Left lobe of liver (tissue), 2 donors: Measurements from ENCODE around the gene MAML3. TPM values are rescaled to one million over a fixed set of nuclear protein-coding genes. Genes with fewer than 3 reads are reported as not detected.

Experiments used
- ATAC-seq: fragments of 200-7000 bp; cut with Tn5 transposase; one replicate; pipeline ENCODE4 v1.9.1; 2020; ENCODE audit warnings: mild to moderate bottlenecking, moderate library complexity
- DNase-seq: peaks from one replicate; pipeline ENCODE4 v3.0.0-alpha.2; 2020; ENCODE audit warnings: low spot score
- total RNA-seq: library from RNA; stranded (reverse); gene quantifications from one replicate; pipeline ENCODE4 v1.2.1, GENCODE V29; 2021
- donor health status: DM: no; HTN: no; CAD: no; lungs with moderate emphysema.
- donor health status: DM: no; HTN: yes; CAD: no.

Gene MAML3
- total RNA-seq, 1 donor from 2014 or later = 8.4 TPM

GRCh38 chr4:139682741-139683151, 471.2 kb downstream of the MAML3 start:
- ATAC-seq (peak; percentile 37), DNase-seq (no peak)

DNA sequence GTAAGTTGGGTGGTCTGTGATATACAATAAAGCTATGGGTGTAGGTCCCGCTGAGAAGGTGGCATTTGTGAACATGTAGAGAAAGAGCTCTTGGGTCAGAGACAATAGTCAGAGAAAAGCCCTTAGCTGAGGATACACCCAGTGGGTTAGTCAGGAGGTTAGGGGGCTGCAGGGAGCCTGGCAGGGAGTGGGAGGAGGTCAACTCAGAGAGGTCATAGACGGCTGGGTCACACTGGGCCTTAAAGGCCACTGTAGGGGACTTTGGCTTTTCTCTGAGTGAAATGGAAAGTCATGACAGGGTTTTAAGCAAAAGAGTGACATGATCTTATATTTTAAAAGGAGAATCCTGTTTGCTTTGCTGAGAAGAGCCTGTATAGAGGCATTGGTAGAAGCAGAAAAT, 471.7 kb downstream of the MAML3 start:
- ATAC-seq (peak; percentile 11), DNase-seq (no peak)

GRCh38 chr4:139676913-139677585, 476.9 kb downstream of the MAML3 start:
- ATAC-seq = peak; percentile 63
- no peak for DNase-seq

DNA sequence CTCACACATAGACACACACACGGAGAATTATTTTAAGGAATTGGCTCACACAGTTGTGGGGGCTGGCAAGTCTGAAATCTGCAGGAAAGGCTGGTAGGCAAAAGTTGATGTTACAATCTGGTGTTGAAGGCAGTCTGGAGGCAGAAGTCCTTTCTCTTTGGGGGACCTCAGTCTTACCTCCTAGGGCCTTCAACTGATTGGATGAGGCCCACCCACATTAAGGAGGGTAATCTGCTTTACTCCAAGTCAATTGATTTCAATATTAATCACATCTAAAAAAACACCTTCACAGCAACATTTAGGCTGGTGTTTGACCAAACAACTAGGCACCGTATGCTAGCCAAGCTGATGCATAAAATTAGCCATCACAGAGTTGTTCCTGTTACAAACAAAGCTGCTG, 477.6 kb downstream of the MAML3 start:
- no peak for DNase-seq
- no peak for ATAC-seq

GRCh38 chr4:139675651-139676050, 478.3 kb downstream of the MAML3 start:
- ATAC-seq (no peak), DNase-seq (no peak)

DNA sequence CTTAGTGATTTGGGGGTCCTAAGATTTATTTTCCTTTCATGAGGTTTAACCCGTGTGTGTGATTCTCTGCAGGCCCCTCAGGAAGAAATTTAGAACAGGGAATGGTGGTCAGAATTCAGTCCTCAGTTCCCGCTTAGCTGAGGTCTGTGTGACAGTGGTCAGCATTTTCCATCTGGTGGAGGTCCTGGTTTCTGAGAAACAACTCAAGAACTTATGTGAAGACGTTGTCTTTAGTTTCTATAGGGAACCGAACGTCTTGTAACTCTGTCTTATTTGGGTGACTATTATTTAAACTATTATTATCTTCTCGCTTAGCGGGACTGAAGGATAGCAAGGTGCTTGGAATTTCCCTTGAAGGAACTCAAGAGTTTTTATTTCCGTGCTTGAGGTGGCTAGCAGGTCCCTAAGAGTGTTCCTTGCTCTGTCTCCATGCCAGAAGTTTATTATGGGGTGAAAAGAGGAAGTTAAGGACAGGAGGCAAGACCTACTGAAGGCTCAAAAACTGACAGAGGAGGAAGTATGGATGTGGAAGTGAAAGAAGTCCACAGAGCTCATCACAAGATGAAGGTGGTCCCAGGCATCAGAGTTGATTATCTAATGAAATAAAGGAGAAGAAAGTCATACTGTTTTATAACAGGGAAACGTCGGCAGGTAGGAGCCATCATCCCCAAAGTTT, 479.0 kb downstream of the MAML3 start:
- DNase-seq (no peak), ATAC-seq (peak; percentile 31)

DNA sequence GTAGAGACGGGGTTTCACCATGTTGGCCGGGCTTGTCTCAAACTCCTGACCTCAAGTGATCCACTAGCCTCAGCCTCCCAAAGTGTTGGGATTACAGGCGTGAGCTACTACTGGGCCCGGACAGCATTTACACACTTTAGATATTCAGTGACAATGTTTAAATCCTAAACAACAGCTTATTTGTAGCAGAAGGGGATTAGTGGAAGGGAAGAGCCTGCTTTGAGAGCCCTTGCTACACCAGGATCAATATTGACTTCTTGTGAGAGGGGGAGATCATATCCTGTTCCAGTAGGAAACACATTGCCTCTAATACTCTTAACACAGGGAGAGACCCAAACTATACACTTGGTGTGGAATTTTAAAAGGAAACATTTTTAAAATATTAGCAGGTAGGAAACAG, 481.3 kb downstream of the MAML3 start:
- DNase-seq (no peak), ATAC-seq (no peak)

DNA sequence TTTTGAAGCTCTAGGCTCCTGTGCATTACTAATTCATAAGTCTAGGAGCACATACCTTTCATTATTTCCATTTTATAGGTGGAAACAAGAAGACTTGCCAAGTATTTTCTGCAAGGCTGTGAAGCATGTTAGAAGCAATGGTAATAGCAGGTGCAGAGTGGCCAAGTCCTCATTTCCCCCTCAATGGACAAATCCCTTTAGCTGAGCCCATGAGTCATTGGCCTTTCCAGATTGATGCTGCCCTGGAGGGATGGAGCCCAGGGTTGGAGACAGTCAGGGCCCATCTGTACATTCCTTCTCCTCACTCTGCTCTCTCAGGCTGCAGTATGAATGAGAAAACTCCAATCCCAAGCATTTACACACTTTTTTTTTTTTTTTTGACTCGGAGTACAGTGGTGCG, 481.8 kb downstream of the MAML3 start:
- ATAC-seq (no peak), DNase-seq (no peak)

GRCh38 chr4:139670775-139671174, 483.2 kb downstream of the MAML3 start:
- no peak for ATAC-seq
- DNase-seq = no peak

DNA sequence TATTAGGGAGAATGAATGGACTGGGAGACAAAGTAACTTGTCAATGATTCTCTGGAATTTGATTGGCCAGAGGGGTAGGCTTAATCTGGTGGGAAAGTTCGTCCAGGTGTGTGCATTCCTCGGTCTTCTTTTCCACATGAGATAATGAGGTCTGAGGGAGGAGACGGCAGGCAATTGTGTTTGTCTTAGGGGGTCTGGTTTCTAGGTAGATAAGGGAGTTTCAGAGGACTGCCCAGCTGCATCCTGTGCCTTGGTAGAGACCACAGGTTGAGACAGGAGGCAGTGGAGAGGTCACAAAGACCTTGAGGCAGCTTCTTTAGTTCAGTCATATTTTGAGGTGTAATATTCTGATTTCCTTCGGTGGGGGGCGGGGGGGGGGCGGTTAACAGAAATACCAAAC, 484.1 kb downstream of the MAML3 start:
- no peak for ATAC-seq

DNA sequence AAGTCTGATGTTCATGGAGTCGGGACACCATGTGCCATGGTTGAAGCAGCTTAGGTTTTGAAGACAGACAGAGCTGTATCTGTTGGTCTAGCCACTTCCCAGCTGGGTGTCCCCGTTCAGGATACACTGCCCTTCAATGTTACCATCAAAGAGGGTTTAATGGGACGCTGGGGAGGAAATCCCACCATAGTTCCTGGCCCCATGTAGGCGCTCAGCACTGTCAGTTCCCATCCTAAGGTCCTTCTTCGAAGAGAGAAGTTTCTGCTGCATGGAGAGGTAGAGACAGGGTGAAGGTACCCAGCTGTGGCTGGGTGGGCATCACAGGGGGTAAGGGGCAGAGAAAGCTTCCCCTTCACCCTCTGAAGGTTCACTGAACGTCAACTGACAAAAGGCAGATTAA, 484.6 kb downstream of the MAML3 start:
- DNase-seq (no peak), ATAC-seq (no peak)

More for the DNA sequence above, 484.1 kb downstream of the MAML3 start:
- no peak for DNase-seq

DNA sequence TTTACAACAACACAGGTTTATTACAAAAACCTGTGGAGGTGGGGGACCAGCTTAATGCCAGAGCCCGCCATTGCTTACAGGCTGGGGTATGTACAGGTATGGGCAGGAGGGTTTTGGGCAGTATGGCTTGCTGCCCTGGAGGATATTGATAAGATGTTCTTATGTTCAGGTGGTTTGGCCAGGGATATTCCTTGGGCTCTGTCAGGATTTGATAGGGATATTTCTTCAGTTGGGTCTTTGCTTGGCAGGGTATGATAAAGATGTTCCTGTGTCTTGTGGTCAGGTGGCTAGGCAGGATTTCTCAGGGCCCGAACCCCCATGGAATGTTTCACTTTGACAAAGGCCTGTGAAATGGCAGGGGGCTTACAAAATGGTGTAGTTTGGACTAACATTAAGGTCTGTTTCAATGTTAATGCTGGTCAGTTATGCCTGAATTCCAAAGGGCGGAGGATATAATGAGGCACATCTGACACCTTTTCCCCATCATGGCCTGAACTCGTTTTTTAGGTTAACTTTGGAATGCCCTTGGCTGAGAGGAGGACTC, 485.3 kb downstream of the MAML3 start:
- no peak for ATAC-seq
- DNase-seq = no peak

- ATAC-seq (no peak), DNase-seq (no peak)
These were observed 485.9 kb downstream of the MAML3 start for GRCh38 chr4:139668036-139668435.

Other genes starting within 250 kb of the MAML3 start
- gene SCOC, start 219.5 kb upstream of the MAML3 start, total RNA-seq = 18.5 TPM